Measurements from ENCODE around the gene UST.
A peak's percentile ranks its signal among the peaks of the same experiment; 100 is the strongest.
"Not testable (repeated sequence)": the region's sequence is repeated elsewhere in the genome, so short reads cannot be mapped to it uniquely, and the experiment has no call there.

The UST gene

GRCh38 chr6:148747471-148748165 is 788 bp downstream of the UST start:
- H3K36me3 ChIP-seq (ENCODE audit: insufficient read depth, insufficient read length, low read length): peaks cover 3% of the 10 kb centered on the region
- DNase-seq (ENCODE audit: low read depth, low spot score): no peak
- peak overlapping the region; percentile 89 for H3K9ac ChIP-seq (ENCODE audit: insufficient read length, low read depth)
- no peaks in the 10 kb centered on the region for H3K4me1 ChIP-seq (ENCODE audit: insufficient read depth, insufficient read length)
- peaks cover 4% of the 10 kb centered on the region for H3K27me3 ChIP-seq (ENCODE audit: insufficient read depth, insufficient read length)
- peak overlapping the region; percentile 81 for H3K4me3 ChIP-seq (ENCODE audit: insufficient read length, low read depth)
- no peak for TF ChIP-seq YY1 (IDR thresholded peaks at IDR 0.05; ENCODE audit: insufficient read depth, insufficient read length)
- no peak for TF ChIP-seq ZNF274 (IDR thresholded peaks at IDR 0.05; ENCODE audit: low read depth, low read length)
- no peak for TF ChIP-seq SUZ12 (IDR thresholded peaks at IDR 0.05; ENCODE audit: extremely low read depth, insufficient read depth, insufficient read length)
- H3K9me3 ChIP-seq (ENCODE audit: insufficient read depth, low read length): no peaks in the 10 kb centered on the region

- TF ChIP-seq ZNF274 (IDR thresholded peaks at IDR 0.05; ENCODE audit: low read depth, low read length) (no peak), YY1 (IDR thresholded peaks at IDR 0.05; ENCODE audit: insufficient read depth, insufficient read length) (no peak), SUZ12 (IDR thresholded peaks at IDR 0.05; ENCODE audit: extremely low read depth, insufficient read depth, insufficient read length) (no peak)
- no peaks in the 10 kb centered on the region for H3K9me3 ChIP-seq (ENCODE audit: insufficient read depth, low read length)
- peaks cover 3% of the 10 kb centered on the region for H3K36me3 ChIP-seq (ENCODE audit: insufficient read depth, insufficient read length, low read length)
- no peak overlapping the region for H3K9ac ChIP-seq (ENCODE audit: insufficient read length, low read depth)
- H3K4me3 ChIP-seq (ENCODE audit: insufficient read length, low read depth): no peak overlapping the region
- H3K27me3 ChIP-seq (ENCODE audit: insufficient read depth, insufficient read length): peaks cover 4% of the 10 kb centered on the region
- no peak for DNase-seq (ENCODE audit: low read depth, low spot score)
- H3K4me1 ChIP-seq (ENCODE audit: insufficient read depth, insufficient read length): no peaks in the 10 kb centered on the region
These were observed 2.8 kb downstream of the UST start for GRCh38 chr6:148749674-148750073.

GRCh38 chr6:148750838-148751792 is 4.3 kb downstream of the UST start:
- H3K27me3 ChIP-seq (ENCODE audit: insufficient read depth, insufficient read length): peaks cover 4% of the 10 kb centered on the region
- peaks cover 3% of the 10 kb centered on the region for H3K36me3 ChIP-seq (ENCODE audit: insufficient read depth, insufficient read length, low read length)
- no peaks in the 10 kb centered on the region for H3K9me3 ChIP-seq (ENCODE audit: insufficient read depth, low read length)
- no peak overlapping the region for H3K4me3 ChIP-seq (ENCODE audit: insufficient read length, low read depth)
- H3K4me1 ChIP-seq (ENCODE audit: insufficient read depth, insufficient read length): no peaks in the 10 kb centered on the region
- H3K9ac ChIP-seq (ENCODE audit: insufficient read length, low read depth): no peak overlapping the region
- no peak for TF ChIP-seq ZNF274 (IDR thresholded peaks at IDR 0.05; ENCODE audit: low read depth, low read length)
- TF ChIP-seq YY1 (IDR thresholded peaks at IDR 0.05; ENCODE audit: insufficient read depth, insufficient read length): no peak
- no peak for TF ChIP-seq SUZ12 (IDR thresholded peaks at IDR 0.05; ENCODE audit: extremely low read depth, insufficient read depth, insufficient read length)
- DNase-seq (ENCODE audit: low read depth, low spot score): no peak

- no peak for TF ChIP-seq SUZ12 (IDR thresholded peaks at IDR 0.05; ENCODE audit: extremely low read depth, insufficient read depth, insufficient read length)
- no peak for TF ChIP-seq ZNF274 (IDR thresholded peaks at IDR 0.05; ENCODE audit: low read depth, low read length)
- TF ChIP-seq YY1 (IDR thresholded peaks at IDR 0.05; ENCODE audit: insufficient read depth, insufficient read length): no peak
- H3K4me3 ChIP-seq (ENCODE audit: insufficient read length, low read depth): no peak overlapping the region
These were observed 5.0 kb downstream of the UST start for GRCh38 chr6:148751793-148752170.

GRCh38 chr6:148755379-148755778 is 8.5 kb downstream of the UST start:
- H3K4me1 ChIP-seq (ENCODE audit: insufficient read depth, insufficient read length); H3K36me3 ChIP-seq (ENCODE audit: insufficient read depth, insufficient read length, low read length); DNase-seq (ENCODE audit: low read depth, low spot score); H3K27me3 ChIP-seq (ENCODE audit: insufficient read depth, insufficient read length); H3K9ac ChIP-seq (ENCODE audit: insufficient read length, low read depth); H3K4me3 ChIP-seq (ENCODE audit: insufficient read length, low read depth); H3K9me3 ChIP-seq (ENCODE audit: insufficient read depth, low read length): not testable (repeated sequence)

More at GRCh38 chr6:148751793-148752170, 5.0 kb downstream of the UST start:
- Histone ChIP-seq H3K9ac (ENCODE audit: insufficient read length, low read depth) (no peak overlapping the region), H3K36me3 (ENCODE audit: insufficient read depth, insufficient read length, low read length) (peaks cover 3% of the 10 kb centered on the region), H3K27me3 (ENCODE audit: insufficient read depth, insufficient read length) (peaks cover 4% of the 10 kb centered on the region), H3K4me1 (ENCODE audit: insufficient read depth, insufficient read length) (no peaks in the 10 kb centered on the region), H3K9me3 (ENCODE audit: insufficient read depth, low read length) (no peaks in the 10 kb centered on the region)
- no peak for DNase-seq (ENCODE audit: low read depth, low spot score)

- Histone ChIP-seq H3K4me3 (ENCODE audit: insufficient read length, low read depth) (no peak overlapping the region), H3K36me3 (ENCODE audit: insufficient read depth, insufficient read length, low read length) (no peaks in the 10 kb centered on the region), H3K27me3 (ENCODE audit: insufficient read depth, insufficient read length) (no peaks in the 10 kb centered on the region), H3K9ac (ENCODE audit: insufficient read length, low read depth) (no peak overlapping the region), H3K4me1 (ENCODE audit: insufficient read depth, insufficient read length) (peaks cover 7% of the 10 kb centered on the region), H3K9me3 (ENCODE audit: insufficient read depth, low read length) (no peaks in the 10 kb centered on the region)
- no peak for DNase-seq (ENCODE audit: low read depth, low spot score)
- TF ChIP-seq SUZ12 (IDR thresholded peaks at IDR 0.05; ENCODE audit: extremely low read depth, insufficient read depth, insufficient read length) (no peak), YY1 (IDR thresholded peaks at IDR 0.05; ENCODE audit: insufficient read depth, insufficient read length) (no peak), ZNF274 (IDR thresholded peaks at IDR 0.05; ENCODE audit: low read depth, low read length) (no peak)
These were observed 11.2 kb downstream of the UST start for GRCh38 chr6:148757944-148758480.

- no peaks in the 10 kb centered on the region for H3K36me3 ChIP-seq (ENCODE audit: insufficient read depth, insufficient read length, low read length)
- no peak for DNase-seq (ENCODE audit: low read depth, low spot score)
- H3K27me3 ChIP-seq (ENCODE audit: insufficient read depth, insufficient read length): no peaks in the 10 kb centered on the region
- H3K4me1 ChIP-seq (ENCODE audit: insufficient read depth, insufficient read length): peaks cover 7% of the 10 kb centered on the region
- TF ChIP-seq ZNF274 (IDR thresholded peaks at IDR 0.05; ENCODE audit: low read depth, low read length) (no peak), YY1 (IDR thresholded peaks at IDR 0.05; ENCODE audit: insufficient read depth, insufficient read length) (no peak), SUZ12 (IDR thresholded peaks at IDR 0.05; ENCODE audit: extremely low read depth, insufficient read depth, insufficient read length) (no peak)
- H3K9ac ChIP-seq (ENCODE audit: insufficient read length, low read depth): no peak overlapping the region
- no peak overlapping the region for H3K4me3 ChIP-seq (ENCODE audit: insufficient read length, low read depth)
- no peaks in the 10 kb centered on the region for H3K9me3 ChIP-seq (ENCODE audit: insufficient read depth, low read length)
These were observed 11.7 kb downstream of the UST start for GRCh38 chr6:148758492-148758891.

Data from NT2/D1 (cell line).